ENCODE measurements around the gene SUSD6. TPM values are rescaled to one million over a fixed set of nuclear protein-coding genes. Genes with fewer than 3 reads are reported as not detected.

SUSD6 gene
- total RNA-seq, 2 experiments from 2014 or later: 42.9 to 44.5 TPM

- Mint-ChIP-seq H3K9me3 (no peaks in the 10 kb centered on the region), H3K27ac (no peak overlapping the region), H3K4me3 (peak overlapping the region; percentile 14), H3K27me3 (no peaks in the 10 kb centered on the region), H3K36me3 (peaks cover 43% of the 10 kb centered on the region), H3K4me1 (peaks cover 57% of the 10 kb centered on the region)
- ATAC-seq (ENCODE audit: low read depth) (no peak), DNase-seq (no peak)
- POLR2A ChIA-PET: no interaction called here
These were observed 55.4 kb downstream of the SUSD6 start for GRCh38 chr14:69666690-69667211.

DNA sequence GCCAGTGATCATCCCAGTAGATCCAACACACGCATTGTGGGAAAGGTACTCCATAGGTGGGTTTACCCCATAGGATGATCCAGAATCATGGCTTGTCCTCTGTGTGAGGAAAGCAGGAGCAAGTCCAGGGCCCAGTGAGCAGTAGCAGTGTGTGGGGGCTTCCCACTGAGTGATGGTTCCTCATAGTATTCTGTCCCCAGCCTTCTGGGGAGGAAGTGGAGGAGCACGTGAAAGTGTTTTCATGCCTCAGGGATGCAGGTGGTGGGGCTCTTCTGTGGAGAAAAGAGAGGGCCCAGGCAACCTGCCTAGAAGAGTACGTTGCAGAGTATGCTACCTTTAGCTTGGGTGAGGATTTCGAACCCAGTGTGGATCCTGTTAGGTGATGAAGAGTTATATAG, 56.5 kb downstream of the SUSD6 start:
- no peaks in the 10 kb centered on the region for H3K27me3 Mint-ChIP-seq
- POLR2A ChIA-PET: interaction anchor here (0.6 to 1.5 kb wide), 2 partner anchors 37 to 64 kb away, joined by 3 to 6 read pairs; no protein-coding TSS in a partner anchor
- peak overlapping the region; percentile 67 for H3K4me3 Mint-ChIP-seq
- no peak for DNase-seq
- H3K36me3 Mint-ChIP-seq: peaks cover 40% of the 10 kb centered on the region
- peak overlapping the region; percentile 69 for H3K27ac Mint-ChIP-seq
- H3K9me3 Mint-ChIP-seq: no peaks in the 10 kb centered on the region
- ATAC-seq (ENCODE audit: low read depth): no peak
- H3K4me1 Mint-ChIP-seq: peaks cover 59% of the 10 kb centered on the region

- H3K9me3 Mint-ChIP-seq: no peaks in the 10 kb centered on the region
- no peak for DNase-seq
- peaks cover 69% of the 10 kb centered on the region for H3K4me1 Mint-ChIP-seq
- peaks cover 36% of the 10 kb centered on the region for H3K36me3 Mint-ChIP-seq
- peak overlapping the region; percentile 79 for H3K27ac Mint-ChIP-seq
- POLR2A ChIA-PET: interaction anchor here (0.6 to 1.9 kb wide), 3 partner anchors 8 to 97 kb away, joined by 3 to 5 read pairs (median 3); partner anchors contain the start of gene SRSF5
- H3K27me3 Mint-ChIP-seq: no peaks in the 10 kb centered on the region
- H3K4me3 Mint-ChIP-seq: peak overlapping the region; percentile 34
- peak; percentile 17 for ATAC-seq (ENCODE audit: low read depth)
These were observed 58.0 kb downstream of the SUSD6 start for GRCh38 chr14:69669375-69669774.

- peaks cover 36% of the 10 kb centered on the region for H3K36me3 Mint-ChIP-seq
- H3K27ac Mint-ChIP-seq: no peak overlapping the region
- POLR2A ChIA-PET: interaction anchor here (1.9 kb wide), 1 partner anchor 97 kb away, joined by 5 read pairs; the partner anchor contains the start of gene SRSF5
These were observed 58.7 kb downstream of the SUSD6 start for GRCh38 chr14:69670093-69670492.

DNA sequence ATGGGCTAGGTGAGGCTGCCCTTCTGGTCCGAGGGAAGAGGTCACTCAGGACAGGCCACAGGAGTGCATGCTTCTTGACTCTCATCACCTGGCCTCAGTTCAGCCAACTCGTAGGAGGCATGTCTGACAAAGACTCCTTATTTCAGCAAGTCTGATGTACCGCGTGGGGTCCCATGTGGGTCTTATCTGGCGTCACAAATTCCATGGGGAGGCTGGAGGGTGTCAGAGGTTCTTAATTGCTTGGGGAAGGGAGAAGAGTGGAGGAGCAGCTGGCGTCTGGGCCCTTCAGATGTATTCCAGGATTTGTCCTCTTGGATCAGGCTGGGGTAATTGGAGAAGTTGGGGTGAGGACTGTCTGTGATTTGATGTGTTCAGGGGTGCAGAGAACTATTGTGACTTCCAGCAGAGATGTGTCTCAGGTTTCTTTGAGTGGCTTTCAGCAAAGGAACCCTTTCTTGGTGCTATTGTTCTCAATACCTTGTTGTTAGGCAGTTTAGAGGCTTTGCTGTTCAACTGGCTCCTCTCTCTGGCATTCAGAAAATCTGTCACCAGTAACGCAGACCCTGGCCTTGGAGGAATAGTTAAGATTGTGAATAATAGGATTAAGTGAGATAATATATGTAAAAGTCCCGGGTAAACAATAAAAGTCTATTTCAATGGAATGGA, 60.1 kb downstream of the SUSD6 start:
- peak overlapping the region; percentile 38 for H3K27ac Mint-ChIP-seq
- no peak for ATAC-seq (ENCODE audit: low read depth)
- no peaks in the 10 kb centered on the region for H3K27me3 Mint-ChIP-seq
- H3K4me1 Mint-ChIP-seq: peaks cover 81% of the 10 kb centered on the region
- DNase-seq: no peak
- peaks cover 32% of the 10 kb centered on the region for H3K36me3 Mint-ChIP-seq
- no peaks in the 10 kb centered on the region for H3K9me3 Mint-ChIP-seq
- POLR2A ChIA-PET: no interaction called here
- H3K4me3 Mint-ChIP-seq: no peak overlapping the region

More at GRCh38 chr14:69670093-69670492, 58.7 kb downstream of the SUSD6 start:
- Mint-ChIP-seq H3K4me3 (no peak overlapping the region), H3K27me3 (no peaks in the 10 kb centered on the region), H3K9me3 (no peaks in the 10 kb centered on the region), H3K4me1 (peaks cover 73% of the 10 kb centered on the region)
- ATAC-seq (ENCODE audit: low read depth): no peak
- DNase-seq: no peak

GRCh38 chr14:69672356-69672755, 61.0 kb downstream of the SUSD6 start:
- POLR2A ChIA-PET: no interaction called here
- H3K4me1 Mint-ChIP-seq: peaks cover 83% of the 10 kb centered on the region
- no peak for ATAC-seq (ENCODE audit: low read depth)

DNA sequence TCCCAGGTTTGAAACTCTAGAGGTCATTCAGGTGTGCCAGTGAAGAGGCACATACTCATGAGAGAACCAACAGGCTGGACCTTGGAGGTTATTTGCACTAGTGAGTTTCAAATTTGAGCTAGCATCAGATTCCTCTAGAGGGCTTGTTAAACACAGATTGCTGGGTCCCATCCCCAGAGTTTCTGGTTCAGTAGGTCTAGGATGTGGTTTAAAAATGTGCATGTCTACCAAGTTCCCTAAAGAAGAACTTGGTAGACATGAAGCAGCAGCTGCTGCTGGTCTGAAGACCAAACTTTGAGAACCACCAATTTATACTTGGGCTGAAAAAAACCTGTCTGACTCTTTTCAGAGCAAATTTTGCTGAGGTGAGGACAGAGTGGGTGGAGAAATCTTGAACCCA, 61.7 kb downstream of the SUSD6 start:
- Mint-ChIP-seq H3K4me1 (peaks cover 76% of the 10 kb centered on the region), H3K36me3 (peaks cover 29% of the 10 kb centered on the region), H3K27ac (peak overlapping the region; percentile 85), H3K27me3 (no peaks in the 10 kb centered on the region), H3K9me3 (no peaks in the 10 kb centered on the region), H3K4me3 (peak overlapping the region; percentile 70)
- DNase-seq (no peak), ATAC-seq (ENCODE audit: low read depth) (peak; percentile 66)
- POLR2A ChIA-PET: interaction anchor here (0.6 to 1.7 kb wide), 5 partner anchors 10 to 428 kb away, joined by 3 to 4 read pairs (median 3); no protein-coding TSS in a partner anchor

More at GRCh38 chr14:69672356-69672755, 61.0 kb downstream of the SUSD6 start:
- Mint-ChIP-seq H3K36me3 (peaks cover 33% of the 10 kb centered on the region), H3K4me3 (no peak overlapping the region), H3K9me3 (no peaks in the 10 kb centered on the region), H3K27me3 (no peaks in the 10 kb centered on the region), H3K27ac (no peak overlapping the region)
- no peak for DNase-seq

- peak overlapping the region; percentile 70 for H3K4me3 Mint-ChIP-seq
- H3K36me3 Mint-ChIP-seq: peaks cover 28% of the 10 kb centered on the region
- no peaks in the 10 kb centered on the region for H3K27me3 Mint-ChIP-seq
- POLR2A ChIA-PET: interaction anchor here (0.7 to 1.7 kb wide), 5 partner anchors 10 to 48 kb away, joined by 3 read pairs; no protein-coding TSS in a partner anchor
- no peak for DNase-seq
- peak; percentile 26 for ATAC-seq (ENCODE audit: low read depth)
- peaks cover 73% of the 10 kb centered on the region for H3K4me1 Mint-ChIP-seq
- no peaks in the 10 kb centered on the region for H3K9me3 Mint-ChIP-seq
- H3K27ac Mint-ChIP-seq: peak overlapping the region; percentile 85
These were observed 62.3 kb downstream of the SUSD6 start for GRCh38 chr14:69673578-69674305.

DNA sequence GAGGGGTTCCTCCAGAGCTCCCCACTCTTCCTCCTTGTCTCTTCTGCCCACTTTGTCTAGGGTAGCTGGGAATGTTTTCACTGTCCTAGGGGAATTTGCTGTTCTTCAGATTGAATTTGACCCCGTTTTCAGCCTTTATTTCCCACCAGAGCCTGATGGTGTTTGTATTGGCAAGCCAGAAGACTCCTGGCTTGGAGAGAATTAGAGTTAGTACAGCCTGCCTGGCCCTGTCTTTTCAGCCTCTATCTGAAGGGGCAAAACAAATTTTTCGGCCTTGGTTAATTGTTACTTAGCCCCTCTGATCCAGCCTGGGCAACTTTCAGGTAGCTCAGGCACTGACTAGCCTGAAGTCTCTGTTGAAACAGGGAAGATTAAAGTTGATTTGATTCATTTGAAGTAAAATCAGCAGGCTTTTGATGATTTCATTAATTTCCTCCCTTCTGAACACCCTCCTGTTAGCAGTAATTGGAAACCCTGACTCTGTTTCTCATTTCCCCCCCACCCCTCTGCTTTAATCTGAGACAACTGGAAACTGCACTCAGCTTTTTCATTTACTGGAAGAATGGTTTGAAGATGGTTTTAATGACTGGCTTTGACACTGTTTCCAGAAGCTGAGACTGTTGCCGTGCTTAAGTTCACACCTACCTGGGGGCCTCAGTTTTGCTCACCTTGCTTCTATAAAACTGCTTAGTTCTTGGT, 63.3 kb downstream of the SUSD6 start:
- ATAC-seq (ENCODE audit: low read depth) (no peak), DNase-seq (no peak)
- H3K36me3 Mint-ChIP-seq: peaks cover 24% of the 10 kb centered on the region
- peaks cover 65% of the 10 kb centered on the region for H3K4me1 Mint-ChIP-seq
- no peaks in the 10 kb centered on the region for H3K27me3 Mint-ChIP-seq
- peak overlapping the region; percentile 70 for H3K4me3 Mint-ChIP-seq
- peak overlapping the region; percentile 85 for H3K27ac Mint-ChIP-seq
- POLR2A ChIA-PET: interaction anchor here (1.0 to 1.7 kb wide), 2 partner anchors 31 to 44 kb away, joined by 3 read pairs; no protein-coding TSS in a partner anchor
- no peaks in the 10 kb centered on the region for H3K9me3 Mint-ChIP-seq

- DNase-seq: no peak
- H3K9me3 Mint-ChIP-seq: no peaks in the 10 kb centered on the region
- H3K27ac Mint-ChIP-seq: peak overlapping the region; percentile 85
- no peak for ATAC-seq (ENCODE audit: low read depth)
- POLR2A ChIA-PET: interaction anchor here (1.0 kb wide), 1 partner anchor 45 kb away, joined by 3 read pairs; no protein-coding TSS in a partner anchor
- H3K4me1 Mint-ChIP-seq: peaks cover 61% of the 10 kb centered on the region
- H3K4me3 Mint-ChIP-seq: peak overlapping the region; percentile 29
- H3K36me3 Mint-ChIP-seq: peaks cover 19% of the 10 kb centered on the region
- no peaks in the 10 kb centered on the region for H3K27me3 Mint-ChIP-seq
These were observed 63.8 kb downstream of the SUSD6 start for GRCh38 chr14:69675245-69675583.

GRCh38 chr14:69675877-69676416, 64.6 kb downstream of the SUSD6 start:
- Mint-ChIP-seq H3K4me1 (peaks cover 57% of the 10 kb centered on the region), H3K27ac (peak overlapping the region; percentile 68), H3K4me3 (peak overlapping the region; percentile 9), H3K27me3 (no peaks in the 10 kb centered on the region), H3K36me3 (peaks cover 19% of the 10 kb centered on the region), H3K9me3 (no peaks in the 10 kb centered on the region)
- ATAC-seq (ENCODE audit: low read depth): peak; percentile 72
- POLR2A ChIA-PET: no interaction called here
- no peak for DNase-seq

DNA sequence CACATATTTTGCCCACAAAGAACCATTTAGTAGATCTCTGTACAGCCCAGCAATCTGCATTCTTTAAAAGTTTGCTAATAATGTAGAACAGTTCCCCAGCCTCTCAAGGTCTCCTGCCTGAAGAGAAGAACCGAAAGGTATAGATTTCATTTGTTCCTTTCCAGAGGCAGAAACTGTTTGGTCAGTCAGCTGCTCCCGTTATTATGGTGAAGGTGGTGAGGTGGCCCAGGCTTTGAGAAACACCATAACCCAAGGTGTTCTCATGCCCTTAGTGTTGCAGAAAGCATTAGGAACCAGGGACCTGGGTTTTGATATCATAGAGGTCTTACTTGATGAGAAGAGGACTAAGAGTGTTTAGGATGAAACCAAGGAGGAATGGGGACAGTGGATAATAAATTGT, 65.3 kb downstream of the SUSD6 start:
- POLR2A ChIA-PET: no interaction called here
- DNase-seq (no peak), ATAC-seq (ENCODE audit: low read depth) (no peak)
- H3K4me3 Mint-ChIP-seq: no peak overlapping the region
- H3K27me3 Mint-ChIP-seq: no peaks in the 10 kb centered on the region
- H3K36me3 Mint-ChIP-seq: peaks cover 23% of the 10 kb centered on the region
- H3K4me1 Mint-ChIP-seq: peaks cover 57% of the 10 kb centered on the region
- peak overlapping the region; percentile 68 for H3K27ac Mint-ChIP-seq
- H3K9me3 Mint-ChIP-seq: no peaks in the 10 kb centered on the region

DNA sequence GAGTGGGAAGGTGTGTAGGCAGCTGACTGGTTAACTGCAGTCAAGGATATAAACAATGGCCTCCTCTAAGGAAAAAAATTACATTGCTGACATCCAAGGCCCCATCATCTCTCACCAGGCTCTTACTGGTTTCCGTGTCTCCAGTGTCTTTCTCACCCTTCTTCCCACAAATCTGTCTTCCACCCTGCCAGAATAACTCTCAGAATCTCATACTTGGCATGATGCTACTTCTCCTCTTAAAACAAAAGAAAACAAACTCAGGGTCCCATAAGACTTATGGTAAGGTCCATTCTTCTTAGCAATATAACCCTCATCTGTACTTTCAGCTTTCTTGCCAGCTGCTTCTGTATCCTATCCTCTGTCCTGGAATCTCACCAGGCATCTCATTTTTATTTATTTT, 68.9 kb downstream of the SUSD6 start:
- Mint-ChIP-seq H3K36me3 (peaks cover 27% of the 10 kb centered on the region), H3K9me3 (no peaks in the 10 kb centered on the region), H3K27me3 (no peaks in the 10 kb centered on the region), H3K4me1 (peaks cover 51% of the 10 kb centered on the region), H3K4me3 (no peak overlapping the region), H3K27ac (no peak overlapping the region)
- DNase-seq: no peak
- no peak for ATAC-seq (ENCODE audit: low read depth)
- POLR2A ChIA-PET: no interaction called here

Data from activated naive CD8-positive, alpha-beta T cell treated with anti-CD3 and anti-CD28 coated beads, Interleukin-2, amount 10 ng/mL, durations not matched to agents 7 days and 5 days (primary cell).